ENCODE measurements around the gene AP4E1. TPM values are rescaled to one million over a fixed set of nuclear protein-coding genes. Genes with fewer than 3 reads are reported as not detected.
"Not testable (repeated sequence)": the region's sequence is repeated elsewhere in the genome, so short reads cannot be mapped to it uniquely, and the experiment has no call there.

Gene AP4E1
- 10 to 100 TPM; 10.6 to 15.6 TPM for total RNA-seq

DNA sequence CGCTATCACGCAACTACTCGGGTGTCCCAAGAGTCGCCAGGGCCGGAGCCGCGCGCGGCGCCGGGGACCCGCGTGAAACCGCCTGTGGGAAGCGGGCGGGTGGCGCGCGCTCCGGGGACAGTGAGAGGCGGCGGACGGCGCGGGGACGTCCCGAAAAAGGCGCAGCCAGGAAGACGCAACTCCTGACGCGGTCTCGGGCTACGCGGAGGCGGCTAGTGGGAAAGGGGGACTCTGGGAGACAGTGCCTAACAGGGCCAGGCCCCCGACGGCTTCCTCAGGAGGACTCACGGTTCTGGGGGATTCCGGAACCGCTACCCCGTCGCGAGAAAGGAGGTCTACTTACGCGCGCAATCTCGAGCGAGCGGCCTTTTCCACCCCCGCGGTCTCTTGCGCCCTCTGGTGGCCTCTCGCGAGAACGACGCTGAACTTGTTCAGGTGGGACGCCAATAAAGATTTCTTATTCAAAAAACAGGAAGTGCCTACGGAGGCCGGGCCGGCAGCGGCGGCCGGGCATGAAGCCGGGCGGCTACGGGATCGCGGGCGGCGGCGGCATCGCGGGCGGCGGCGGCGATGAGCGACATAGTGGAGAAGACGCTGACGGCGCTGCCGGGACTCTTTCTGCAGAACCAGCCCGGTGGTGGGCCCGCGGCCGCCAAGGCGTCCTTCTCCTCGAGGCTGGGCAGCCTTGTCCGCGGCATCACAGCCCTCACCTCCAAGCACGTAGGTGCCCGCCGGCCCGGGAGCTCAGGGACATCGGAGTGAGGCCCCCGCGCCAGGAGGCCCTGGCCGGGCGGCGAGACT, at the start of gene AP4E1:
TSS of gene AP4E1 (plus strand) at position 475 of the 801 bp plus-strand sequence. CDS start at position 571, 96 bp downstream.
- Mint-ChIP-seq H3K27ac (peak within 1 kb of the TSS; percentile 96), H3K27me3 (no peaks in the 10 kb centered on the region), H3K4me1 (peaks cover 12% of the 10 kb centered on the region), H3K36me3 (ENCODE audit: low read depth) (peaks cover 45% of the 10 kb centered on the region), H3K4me3 (peak within 1 kb of the TSS; percentile 90), H3K9me3 (no peaks in the 10 kb centered on the region)
- peak; percentile 59 for ATAC-seq (replicated peaks)

DNA sequence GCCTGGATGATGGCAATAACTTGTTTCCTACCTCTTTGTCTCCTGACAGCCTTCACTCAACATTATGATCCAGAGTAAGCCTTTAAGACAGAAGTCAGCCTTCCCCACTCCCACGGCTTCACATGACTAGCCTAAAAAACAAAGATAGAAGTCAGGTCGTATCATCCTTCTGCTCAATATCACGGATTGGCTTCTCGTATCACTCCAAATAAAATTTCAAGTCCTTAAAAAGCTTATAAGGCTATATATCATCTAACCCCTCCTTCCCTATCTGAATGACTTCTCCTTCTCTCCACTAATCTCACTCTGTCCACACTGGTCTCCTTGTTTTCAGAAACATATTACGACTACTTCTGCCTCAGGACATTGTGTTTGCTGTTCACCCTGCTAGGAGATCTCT, 47.7 kb upstream of the AP4E1 start:
- Mint-ChIP-seq H3K9me3 (no peaks in the 10 kb centered on the region), H3K4me1 (peaks cover 5% of the 10 kb centered on the region), H3K27ac (no peak overlapping the region), H3K36me3 (ENCODE audit: low read depth) (no peaks in the 10 kb centered on the region), H3K4me3 (no peak overlapping the region), H3K27me3 (peaks cover 10% of the 10 kb centered on the region)
- ATAC-seq (replicated peaks), result no peak

DNA sequence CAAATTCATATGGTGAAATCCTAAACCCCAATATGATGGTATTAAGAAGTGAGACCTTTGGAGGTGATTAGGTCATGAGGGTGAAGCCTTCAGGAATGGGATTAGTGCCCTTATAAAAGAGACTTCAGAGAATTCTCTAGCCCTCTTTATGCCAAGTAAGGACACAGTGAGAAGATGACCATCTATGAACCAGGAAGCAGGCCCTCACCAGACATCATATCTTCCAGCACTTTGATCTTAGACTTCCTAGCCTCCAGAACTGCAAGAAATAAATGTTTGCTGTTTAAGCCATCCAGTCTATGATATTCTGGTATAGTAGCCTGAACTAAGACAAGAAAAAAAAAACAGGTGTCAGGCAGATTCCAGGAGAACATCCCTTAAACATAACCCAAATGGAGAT, 45.9 kb upstream of the AP4E1 start:
- peaks cover 5% of the 10 kb centered on the region for H3K4me1 Mint-ChIP-seq
- H3K9me3 Mint-ChIP-seq, result no peaks in the 10 kb centered on the region
- peaks cover 10% of the 10 kb centered on the region for H3K27me3 Mint-ChIP-seq
- H3K36me3 Mint-ChIP-seq (ENCODE audit: low read depth), result no peaks in the 10 kb centered on the region
- no peak for ATAC-seq (replicated peaks)
- no peak overlapping the region for H3K27ac Mint-ChIP-seq
- no peak overlapping the region for H3K4me3 Mint-ChIP-seq

DNA sequence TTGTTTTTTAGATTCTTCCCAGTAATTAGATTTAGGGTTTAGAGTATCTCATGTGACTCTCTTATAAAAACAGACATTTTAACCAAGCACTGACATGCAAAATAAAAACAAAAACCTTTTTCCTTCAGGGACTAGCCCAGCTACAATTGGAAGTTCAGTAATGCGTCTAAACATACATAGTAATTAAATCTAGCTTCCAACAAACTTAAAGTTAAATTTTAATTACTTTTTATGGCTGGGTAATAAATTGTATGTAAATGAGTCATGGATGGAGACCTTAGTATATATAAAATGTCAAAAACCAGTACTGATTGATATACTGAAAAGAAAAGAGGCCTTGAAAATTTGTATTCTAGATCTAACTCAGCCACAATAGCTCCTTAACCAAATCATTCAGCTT, 43.6 kb upstream of the AP4E1 start:
- Mint-ChIP-seq H3K4me1 (peaks cover 5% of the 10 kb centered on the region), H3K27me3 (peaks cover 5% of the 10 kb centered on the region), H3K4me3 (no peak overlapping the region), H3K27ac (no peak overlapping the region), H3K36me3 (ENCODE audit: low read depth) (no peaks in the 10 kb centered on the region), H3K9me3 (no peaks in the 10 kb centered on the region)
- no peak for ATAC-seq (replicated peaks)

DNA sequence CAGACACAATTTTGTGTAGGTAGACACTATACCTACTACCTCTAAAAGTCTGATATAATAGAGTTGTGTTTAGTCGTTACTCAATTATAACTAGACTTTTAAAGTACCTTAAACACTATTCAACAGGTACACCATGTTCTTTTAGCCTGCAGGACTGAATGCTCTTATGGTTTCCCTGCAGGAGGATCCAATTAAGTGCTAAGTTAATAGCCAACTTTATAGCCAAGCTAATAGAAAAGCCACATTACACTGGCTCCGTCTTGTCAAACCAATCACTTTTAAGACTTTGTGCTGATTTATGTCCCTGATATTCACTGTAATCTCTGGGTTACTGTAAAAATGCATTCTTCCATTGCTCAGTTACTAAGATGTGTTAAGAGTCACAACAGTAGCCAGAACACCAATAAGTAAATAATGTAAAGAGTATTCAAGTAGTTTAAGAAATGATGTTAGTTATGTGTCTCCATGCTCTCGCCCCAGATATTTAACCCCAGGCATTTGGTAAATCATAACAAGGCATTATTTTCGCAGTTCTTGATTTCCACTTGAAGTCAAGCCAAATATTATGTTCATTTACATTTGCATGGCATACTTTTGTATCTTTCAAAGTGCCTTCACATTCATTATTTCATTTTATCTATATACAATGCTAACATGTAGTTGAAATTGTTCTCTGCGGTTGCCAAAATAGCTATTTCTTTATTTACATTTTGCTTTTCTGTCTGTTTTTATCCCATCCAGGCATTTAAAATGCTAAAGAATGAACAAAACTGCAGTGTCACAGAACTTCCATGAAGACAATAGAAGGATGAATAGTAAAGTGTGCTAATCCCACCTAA, 42.7 kb upstream of the AP4E1 start:
- Mint-ChIP-seq H3K27ac (no peak overlapping the region), H3K27me3 (peaks cover 5% of the 10 kb centered on the region), H3K4me3 (no peak overlapping the region), H3K9me3 (no peaks in the 10 kb centered on the region), H3K4me1 (peaks cover 5% of the 10 kb centered on the region), H3K36me3 (ENCODE audit: low read depth) (no peaks in the 10 kb centered on the region)
- no peak for ATAC-seq (replicated peaks)

DNA sequence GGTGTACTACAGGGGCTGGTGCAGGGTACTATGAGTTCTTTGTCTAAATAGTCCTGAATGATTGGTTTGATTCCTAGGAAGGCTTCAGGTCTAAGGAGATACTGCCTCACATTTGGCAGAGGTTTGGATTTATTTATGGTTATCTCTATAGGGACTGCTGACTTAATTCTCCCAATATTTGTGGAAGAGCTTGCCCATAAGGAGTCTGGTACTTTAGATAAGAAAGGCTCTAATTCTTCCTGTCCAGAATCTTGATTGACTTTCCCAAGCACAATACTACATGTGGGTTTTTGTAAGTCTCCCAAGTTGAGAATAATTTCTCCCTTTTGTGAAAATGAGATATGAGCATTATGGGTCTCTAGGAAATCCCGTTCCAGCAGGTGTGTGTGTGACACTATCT, 36.7 kb upstream of the AP4E1 start:
- H3K27me3 Mint-ChIP-seq, result peaks cover 11% of the 10 kb centered on the region
- no peak overlapping the region for H3K4me3 Mint-ChIP-seq
- peaks cover 4% of the 10 kb centered on the region for H3K4me1 Mint-ChIP-seq
- H3K9me3 Mint-ChIP-seq, result no peaks in the 10 kb centered on the region
- H3K27ac Mint-ChIP-seq, result no peak overlapping the region
- no peak for ATAC-seq (replicated peaks)
- H3K36me3 Mint-ChIP-seq (ENCODE audit: low read depth), result no peaks in the 10 kb centered on the region

DNA sequence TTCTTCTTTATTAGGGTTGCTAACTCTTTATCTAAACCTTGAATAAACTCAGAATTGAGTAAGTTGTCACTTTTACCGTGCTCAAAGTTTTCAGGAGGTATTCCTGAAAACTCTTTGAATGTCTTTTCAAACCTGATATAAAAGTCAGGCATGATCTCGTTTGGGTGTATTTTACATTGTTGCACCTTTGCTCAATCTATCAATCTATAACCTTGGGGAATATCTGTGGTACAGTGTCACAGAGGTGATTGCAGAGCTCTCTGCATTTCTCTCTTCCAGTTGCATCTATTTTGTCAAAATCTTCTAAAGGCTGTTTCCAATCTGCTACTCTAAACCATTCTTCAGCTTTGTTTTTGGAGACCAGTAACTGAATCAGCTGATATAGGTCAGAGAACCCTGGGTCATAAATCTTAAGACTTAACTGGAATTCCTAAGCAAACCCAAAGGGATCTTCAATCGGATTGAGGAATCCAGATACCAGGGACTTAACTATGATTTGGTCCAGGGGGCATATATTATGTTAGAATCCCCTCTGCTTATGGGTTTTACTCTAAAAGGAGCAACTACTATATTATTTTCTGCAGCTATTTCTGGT, 35.6 kb upstream of the AP4E1 start:
- Mint-ChIP-seq H3K9me3 (no peaks in the 10 kb centered on the region), H3K27me3 (peaks cover 11% of the 10 kb centered on the region), H3K4me3 (no peak overlapping the region), H3K36me3 (ENCODE audit: low read depth) (no peaks in the 10 kb centered on the region), H3K27ac (no peak overlapping the region), H3K4me1 (peaks cover 8% of the 10 kb centered on the region)
- no peak for ATAC-seq (replicated peaks)

DNA sequence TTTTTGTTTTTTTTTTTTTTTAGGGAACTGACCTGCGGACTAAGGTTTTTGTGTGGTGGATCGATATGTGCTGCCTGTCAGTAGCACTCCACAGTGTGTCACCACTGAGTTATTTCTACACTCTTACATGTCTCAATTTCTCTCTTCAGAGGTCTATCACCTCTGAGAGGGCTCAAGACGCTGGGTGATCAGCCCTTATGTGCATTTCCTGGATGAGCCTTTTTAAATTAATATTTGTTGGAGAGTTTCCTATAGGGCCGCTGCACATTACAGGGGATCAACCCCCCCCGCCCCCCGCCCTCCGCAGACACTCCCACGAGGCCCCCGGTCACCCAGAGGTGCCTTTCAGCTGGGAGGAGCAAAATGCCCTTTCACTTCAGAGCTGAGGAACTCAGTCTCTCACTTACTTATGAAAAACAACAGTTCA, 34.5 kb upstream of the AP4E1 start:
- Mint-ChIP-seq H3K9me3 (no peaks in the 10 kb centered on the region), H3K4me1 (peaks cover 19% of the 10 kb centered on the region), H3K36me3 (ENCODE audit: low read depth) (no peaks in the 10 kb centered on the region), H3K27me3 (peaks cover 11% of the 10 kb centered on the region), H3K4me3 (no peak overlapping the region), H3K27ac (no peak overlapping the region)
- ATAC-seq (replicated peaks), result no peak

DNA sequence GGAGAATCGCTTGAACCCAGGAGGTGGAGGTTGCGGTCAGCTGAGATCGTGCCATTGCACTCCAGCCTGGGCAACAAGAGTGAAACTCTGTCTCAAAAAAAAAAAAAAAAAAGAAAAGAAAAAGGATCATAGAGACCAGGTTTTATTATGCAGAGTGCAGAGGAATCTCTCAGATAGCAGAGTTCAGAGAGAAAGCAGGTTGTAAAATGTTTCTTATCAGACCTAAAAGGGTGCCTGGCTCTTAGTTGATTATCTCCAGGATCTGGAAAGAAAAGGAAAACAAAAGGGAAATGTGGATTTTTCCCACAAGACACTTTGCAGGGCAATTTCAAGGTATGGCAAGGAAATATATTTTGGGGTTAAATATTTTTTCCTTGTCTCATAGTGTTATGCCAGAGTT, 33.2 kb upstream of the AP4E1 start:
- Mint-ChIP-seq H3K4me1 (peaks cover 25% of the 10 kb centered on the region), H3K27me3 (peaks cover 11% of the 10 kb centered on the region)
- not testable (repeated sequence) for ATAC-seq (replicated peaks); H3K4me3 Mint-ChIP-seq; H3K9me3 Mint-ChIP-seq; H3K36me3 Mint-ChIP-seq (ENCODE audit: low read depth); H3K27ac Mint-ChIP-seq

DNA sequence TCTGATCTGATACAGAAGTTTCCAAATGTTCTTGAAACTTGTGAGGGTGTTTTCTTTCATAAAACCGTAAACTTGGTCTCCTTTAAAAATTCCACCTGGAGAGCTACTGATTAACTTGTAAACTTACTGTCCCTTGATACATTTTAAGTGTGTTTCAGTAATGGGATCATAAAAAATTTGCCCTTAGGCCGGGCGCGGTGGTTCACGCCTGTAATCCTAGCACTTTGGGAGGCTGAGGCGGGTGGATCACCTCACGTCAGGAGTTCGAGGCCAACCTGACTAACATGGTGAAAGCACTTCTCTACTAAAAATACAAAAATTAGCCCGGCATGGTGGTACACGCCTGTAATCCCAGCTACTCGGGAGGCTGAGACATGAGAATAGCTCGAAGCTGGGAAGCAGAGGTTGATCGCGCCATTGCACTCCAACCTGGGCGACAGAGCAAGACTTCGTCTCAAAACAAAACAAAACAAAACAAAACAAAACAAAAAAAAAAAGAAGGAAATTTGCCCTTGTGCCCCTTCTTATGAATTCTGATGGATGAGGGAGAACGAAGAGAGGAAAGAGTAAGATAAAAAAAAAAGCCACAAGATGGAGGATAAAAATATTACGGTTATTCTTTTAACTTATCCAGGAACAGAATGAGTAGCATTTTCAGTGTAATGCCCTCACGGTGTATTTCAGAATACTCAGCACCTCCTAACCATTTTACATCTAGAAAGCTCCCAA, 32.1 kb upstream of the AP4E1 start:
- Mint-ChIP-seq H3K36me3 (ENCODE audit: low read depth) (no peaks in the 10 kb centered on the region), H3K4me1 (peaks cover 37% of the 10 kb centered on the region), H3K27ac (peak overlapping the region; percentile 87), H3K27me3 (peaks cover 9% of the 10 kb centered on the region), H3K4me3 (peak overlapping the region; percentile 87), H3K9me3 (no peaks in the 10 kb centered on the region)
- no peak for ATAC-seq (replicated peaks)

DNA sequence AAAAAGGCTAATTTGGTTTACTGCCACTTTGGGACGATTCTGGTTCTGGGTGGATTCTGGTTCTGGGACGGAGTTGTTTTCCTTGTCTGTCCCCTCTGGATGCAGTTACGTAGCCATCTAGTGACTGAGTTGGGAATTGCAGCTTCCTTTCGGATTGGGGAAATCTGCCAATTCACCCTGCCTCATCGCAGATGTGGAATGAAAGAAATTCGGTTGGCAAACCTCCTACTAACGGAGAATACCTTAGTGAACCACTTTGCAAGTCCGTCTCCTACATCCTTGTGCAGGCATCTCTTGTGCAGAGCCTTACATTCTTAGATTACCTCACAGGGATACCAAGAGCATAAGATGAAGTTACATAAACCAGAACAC, 31.5 kb upstream of the AP4E1 start:
- Mint-ChIP-seq H3K27me3 (peaks cover 8% of the 10 kb centered on the region), H3K4me1 (peaks cover 39% of the 10 kb centered on the region), H3K27ac (peak overlapping the region; percentile 87), H3K4me3 (peak overlapping the region; percentile 87), H3K9me3 (no peaks in the 10 kb centered on the region), H3K36me3 (ENCODE audit: low read depth) (no peaks in the 10 kb centered on the region)
- no peak for ATAC-seq (replicated peaks)

DNA sequence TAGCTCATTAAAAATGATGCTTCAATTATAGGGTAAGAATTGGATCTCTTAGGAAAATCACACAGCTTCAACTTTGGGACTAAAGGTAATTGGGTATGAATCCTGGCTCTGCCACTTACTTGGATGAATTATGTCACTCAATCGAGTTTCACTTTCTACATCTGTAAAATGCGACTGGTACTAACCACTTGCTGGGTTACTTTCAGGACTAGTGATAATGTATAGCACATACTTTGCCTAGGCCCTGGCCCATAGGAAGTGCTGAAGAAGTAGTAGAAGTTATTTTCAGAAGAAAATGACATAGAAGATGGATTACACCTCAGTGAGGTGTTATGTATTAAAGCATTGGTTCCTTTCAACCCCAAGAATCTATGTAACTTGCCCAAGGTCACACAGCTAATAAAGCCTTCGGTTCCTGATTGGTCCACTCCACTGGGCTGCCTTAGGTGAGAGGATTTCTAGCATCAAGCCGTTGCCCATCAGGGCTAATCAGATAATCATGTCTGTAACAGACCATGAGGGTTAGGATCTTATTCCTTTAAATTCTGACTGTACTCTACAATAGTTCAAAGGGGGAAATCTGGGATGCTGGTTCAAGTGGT, 29.4 kb upstream of the AP4E1 start:
- H3K4me1 Mint-ChIP-seq, result peaks cover 39% of the 10 kb centered on the region
- H3K36me3 Mint-ChIP-seq (ENCODE audit: low read depth), result no peaks in the 10 kb centered on the region
- no peaks in the 10 kb centered on the region for H3K27me3 Mint-ChIP-seq
- no peaks in the 10 kb centered on the region for H3K9me3 Mint-ChIP-seq
- ATAC-seq (replicated peaks), result peak; percentile 77
- H3K4me3 Mint-ChIP-seq, result peak overlapping the region; percentile 80
- peak overlapping the region; percentile 86 for H3K27ac Mint-ChIP-seq

DNA sequence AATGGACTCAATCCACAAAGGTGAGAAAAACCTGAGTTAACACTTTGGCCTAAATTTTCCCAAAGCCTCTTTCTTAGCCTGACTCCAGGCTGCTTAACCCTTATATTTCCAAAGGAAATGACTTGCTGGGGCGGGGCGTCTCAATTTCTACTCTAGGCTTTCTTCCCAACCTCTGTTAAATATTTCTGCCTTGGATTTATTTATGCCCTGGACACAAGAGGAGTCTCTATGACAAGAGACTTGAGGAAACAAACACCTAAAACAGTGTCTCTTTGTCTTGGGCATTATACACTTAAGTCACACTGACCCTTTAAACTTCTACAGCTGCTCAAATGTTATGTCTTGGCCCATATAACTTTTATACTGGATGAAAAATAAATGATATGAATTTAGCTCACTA, 28.3 kb upstream of the AP4E1 start:
- no peaks in the 10 kb centered on the region for H3K27me3 Mint-ChIP-seq
- H3K4me1 Mint-ChIP-seq, result peaks cover 48% of the 10 kb centered on the region
- peak overlapping the region; percentile 80 for H3K4me3 Mint-ChIP-seq
- no peaks in the 10 kb centered on the region for H3K36me3 Mint-ChIP-seq (ENCODE audit: low read depth)
- no peak for ATAC-seq (replicated peaks)
- peak overlapping the region; percentile 98 for H3K27ac Mint-ChIP-seq
- H3K9me3 Mint-ChIP-seq, result no peaks in the 10 kb centered on the region

DNA sequence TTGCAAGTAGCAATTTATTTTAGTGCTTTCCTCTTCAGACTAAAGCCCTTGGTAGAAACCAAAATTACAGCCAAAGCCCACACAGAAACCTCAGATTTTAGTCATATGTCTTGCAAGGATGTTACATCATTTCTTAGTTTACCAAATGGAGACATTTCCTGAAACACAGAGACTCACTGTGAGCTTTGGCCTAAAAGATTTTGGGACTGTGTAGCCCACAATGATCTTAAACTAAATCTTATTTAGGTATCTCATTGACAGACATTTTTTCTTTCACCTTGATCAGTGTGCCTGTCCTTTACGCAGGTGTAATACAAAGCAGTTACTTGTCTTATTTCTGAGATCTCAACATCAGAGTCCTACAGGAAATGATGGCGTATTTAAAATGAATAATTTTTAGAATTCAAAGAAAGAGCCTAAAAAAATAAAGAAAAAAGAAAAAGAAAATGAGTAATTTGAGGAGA, 27.8 kb upstream of the AP4E1 start:
- Mint-ChIP-seq H3K4me3 (peak overlapping the region; percentile 80), H3K9me3 (no peaks in the 10 kb centered on the region), H3K4me1 (peaks cover 53% of the 10 kb centered on the region), H3K36me3 (ENCODE audit: low read depth) (no peaks in the 10 kb centered on the region), H3K27ac (peak overlapping the region; percentile 98), H3K27me3 (no peaks in the 10 kb centered on the region)
- peak; percentile 50 for ATAC-seq (replicated peaks)

Data from activated T-helper 17 cell treated with anti-CD3 and anti-CD28 coated beads, Interleukin-2, amount 50 U/mL, for 72 hours (primary cell).